Posterior cingulate gyrus (tissue), 11 donors: ENCODE measurements around the gene PSMB5.

Experiments
- DNase-seq, 10 donors: peaks; one replicate each; pipeline versions ENCODE4 v3.0.0 to v3.0.0-alpha.2; 2020 to 2021; ENCODE audit warnings: mixed read lengths in 3 of 10
- intact Hi-C: fragments of 100-400 bp; cut with DNase I; formaldehyde crosslinking; loops from one replicate; pipeline ENCODE4 v1.15.1; 2023

The PSMB5 gene

GRCh38 chr14:23034498-23035302, at the start of gene PSMB5:
TSS of gene PSMB5 (minus strand) at chr14:23034900. CDS start at chr14:23034881, 19 bp downstream.
- DNase-seq: peak; percentile 75 to 98 (median 85)
- intact Hi-C loops: loop anchor here (2.0 kb wide), 1 partner anchor 28 kb away; no protein-coding TSS in a partner anchor

GRCh38 chr14:23080474-23080873, 45.8 kb upstream of the PSMB5 start:
- intact Hi-C loops: no loop called here
- DNase-seq: no peak

GRCh38 chr14:23079716-23080115, 45.0 kb upstream of the PSMB5 start:
- intact Hi-C loops: no loop called here

GRCh38 chr14:23078692-23079116, 44.0 kb upstream of the PSMB5 start:
- intact Hi-C loops: no loop called here
- DNase-seq: no peak

More at GRCh38 chr14:23079716-23080115, 45.0 kb upstream of the PSMB5 start:
- DNase-seq: no peak

- intact Hi-C loops: no loop called here
- DNase-seq: no peak
Measured at GRCh38 chr14:23077962-23078361, 43.3 kb upstream of the PSMB5 start.

GRCh38 chr14:23076785-23077408, 42.2 kb upstream of the PSMB5 start:
- intact Hi-C loops: no loop called here
- DNase-seq: no peak

- intact Hi-C loops: no loop called here
- no peak for DNase-seq
Measured at GRCh38 chr14:23074906-23075305, 40.2 kb upstream of the PSMB5 start.

GRCh38 chr14:23071921-23072539, 37.3 kb upstream of the PSMB5 start:
- intact Hi-C loops: no loop called here
- peak in 1 of 10 donors; percentile 5 for DNase-seq

GRCh38 chr14:23071244-23071920, 36.7 kb upstream of the PSMB5 start:
- intact Hi-C loops: no loop called here

GRCh38 chr14:23070262-23071129, 35.8 kb upstream of the PSMB5 start:
- intact Hi-C loops: no loop called here
- peak in 1 of 10 donors; percentile 22 for DNase-seq

More at GRCh38 chr14:23071244-23071920, 36.7 kb upstream of the PSMB5 start:
- peak; percentile 67 to 98 (median 81) for DNase-seq

GRCh38 chr14:23069413-23069806, 34.7 kb upstream of the PSMB5 start:
- intact Hi-C loops: no loop called here
- peak in 1 of 10 donors; percentile 43 for DNase-seq

- DNase-seq: peak in 8 of 10 donors; percentile 62 to 95 (median 79)
- intact Hi-C loops: no loop called here
Measured at GRCh38 chr14:23068789-23069412, 34.2 kb upstream of the PSMB5 start.

- peak in 1 of 10 donors; percentile 82 for DNase-seq
- intact Hi-C loops: no loop called here
Measured at GRCh38 chr14:23067847-23068788, 33.4 kb upstream of the PSMB5 start.

GRCh38 chr14:23066855-23067744, 32.4 kb upstream of the PSMB5 start:
- peak in 1 of 10 donors; percentile 45 for DNase-seq
- intact Hi-C loops: no loop called here

GRCh38 chr14:23066368-23066767, 31.7 kb upstream of the PSMB5 start:
- DNase-seq: no peak
- intact Hi-C loops: no loop called here

- intact Hi-C loops: no loop called here
- DNase-seq: no peak
Measured at GRCh38 chr14:23063601-23064000, 28.9 kb upstream of the PSMB5 start.

- DNase-seq: no peak
- intact Hi-C loops: no loop called here
Measured at GRCh38 chr14:23062002-23062401, 27.3 kb upstream of the PSMB5 start.
